HepG2 (cell line): ENCODE results near the gene TJP1. TPM values are rescaled to one million over a fixed set of nuclear protein-coding genes. Genes with fewer than 3 reads are reported as not detected.
A peak's percentile ranks its signal among the peaks of the same experiment; 100 is the strongest.

ENCODE experiments used
- ATAC-seq: fragments of 200-7000 bp; cut with Tn5 transposase; 3 replicates; pipeline ENCODE4 v1.9.1; 2020; ENCODE audit warnings: mild to moderate bottlenecking, moderate library complexity
- BruUV-seq: library from RNA; stranded (reverse); fragments of 400-500 nt; replicated peaks from 2 replicates; lab custom pipeline; 2021; lab: Mats Ljungman, UMichigan
- CTCF ChIA-PET: fragments of 300-600 bp; formaldehyde crosslinking; extraction: SDS; loops from one replicate; lab custom pipeline; 2021; ENCODE audit warnings: low total read pairs, inconsistent platforms, low intra/inter-chr PET ratio; lab: Yijun Ruan, JAX
- POLR2A ChIA-PET: fragments of 350-600 bp; sonication (Branson Sonifier 250); formaldehyde crosslinking; loops from one replicate; lab custom pipeline; 2020; ENCODE audit warnings: antibody characterized with exemption, inconsistent platforms; lab: Yijun Ruan, JAX
- DNase-seq: peaks from one replicate; pipeline ENCODE4 v3.0.0-alpha.2; 2015; ENCODE audit warnings: low spot score
- FAIRE-seq: peaks from 3 replicates; lab custom pipeline; 2011; peaks lifted over from hg19 to GRCh38; lab: Jason Lieb, UNC
- H2AFZ ChIP-seq: one replicate; pipeline ENCODE4 v1.6.1; 2011; ENCODE audit warnings: low read length, inconsistent platforms
- H3K27ac ChIP-seq: fragments of 300-600 bp; 3 replicates; pipeline ENCODE4 v1.8.0; 2011; ENCODE audit warnings: mixed run types, mild to moderate bottlenecking, mixed read lengths, low read length, inconsistent platforms; ENCODE audit not compliant: insufficient read depth; ENCODE audit errors: extremely low read length
- H3K27me3 ChIP-seq, 2 experiments: fragments of 200-600 bp in 1 of 2; 2 replicates in 1 of 2; 3 replicates in 1 of 2; pipeline versions ENCODE4 v1.6.0 to v1.8.0; 2011; ENCODE audit warnings: low read length in 2 of 2, mild to moderate bottlenecking in 2 of 2, moderate library complexity in 2 of 2, inconsistent platforms in 1 of 2; ENCODE audit not compliant: insufficient read depth in 2 of 2, control insufficient read depth in 1 of 2
- H3K36me3 ChIP-seq, 2 experiments: fragments of 200-600 bp in 1 of 2; replicated peaks in 1 of 2; 2 replicates in 1 of 2; 3 replicates in 1 of 2; pipeline versions ENCODE4 v1.5.1 to v1.8.0; 2011; ENCODE audit warnings: low read length in 2 of 2, inconsistent platforms in 1 of 2; ENCODE audit not compliant: insufficient read depth in 2 of 2, control insufficient read depth in 1 of 2
- H3K4me1 ChIP-seq: 2 replicates; pipeline ENCODE4 v1.5.1; 2012; ENCODE audit warnings: low read length, inconsistent platforms; ENCODE audit not compliant: insufficient read depth
- H3K4me2 ChIP-seq: 2 replicates; pipeline ENCODE4 v1.6.0; 2011; ENCODE audit warnings: low read depth, low read length, inconsistent platforms
- H3K4me3 ChIP-seq, 3 experiments: fragments of 200-600 bp in 1 of 3; sonication (generic), shearing (Covaris generic) in 1 of 3; replicated peaks in 1 of 3; 2 replicates each; pipeline ENCODE4 v1.5.1; 2011 to 2016; ENCODE audit warnings: low read length in 3 of 3, inconsistent platforms in 2 of 3, low read depth in 2 of 3, mild to moderate bottlenecking in 2 of 3, control low read depth in 1 of 3, mixed read lengths in 1 of 3; ENCODE audit not compliant: insufficient read depth in 1 of 3
- H3K79me2 ChIP-seq: one replicate; pipeline ENCODE4 v1.6.1; 2011; ENCODE audit warnings: low read length, inconsistent platforms; ENCODE audit not compliant: insufficient read depth
- H3K9ac ChIP-seq: 2 replicates; pipeline ENCODE4 v1.6.0; 2011; ENCODE audit warnings: mild to moderate bottlenecking, low read depth, low read length, inconsistent platforms; ENCODE audit not compliant: insufficient read depth
- H3K9me3 ChIP-seq: 2 replicates; pipeline ENCODE4 v1.5.1; 2012; ENCODE audit warnings: mild to moderate bottlenecking, low read length
- H4K20me1 ChIP-seq: 2 replicates; pipeline ENCODE4 v1.6.0; 2011; ENCODE audit warnings: inconsistent platforms, mild to moderate bottlenecking, low read length, moderate library complexity; ENCODE audit not compliant: insufficient read depth
- CEBPB ChIP-seq: IDR thresholded peaks from 2 replicates; pipeline ENCODE4 v1.6.1; 2011; ENCODE audit warnings: low read depth, low read length, improper control_type of control experiment, borderline replicate concordance
- HMG20B ChIP-seq: conservative IDR thresholded peaks from 2 replicates; pipeline ENCODE4 v1.6.1; 2016; ENCODE audit warnings: missing genetic modification reagents, missing compliant biosample characterization
- PRDM4 ChIP-seq: sonication (generic); formaldehyde crosslinking; IDR thresholded peaks from 2 replicates; pipeline ENCODE4 v1.9.0; 2021; ENCODE audit warnings: missing genetic modification reagents, borderline replicate concordance
- TCF7 ChIP-seq: sonication (generic); IDR thresholded peaks from 2 replicates; pipeline ENCODE4 v1.6.1; 2016; ENCODE audit warnings: antibody characterized with exemption, low read depth
- ZNF275 ChIP-seq: sonication (generic); formaldehyde crosslinking; IDR thresholded peaks from 2 replicates; pipeline ENCODE4 v1.8.0; 2022; ENCODE audit warnings: missing genetic modification reagents, mild to moderate bottlenecking, inconsistent platforms, borderline replicate concordance
- ZNF354B ChIP-seq: sonication (generic); formaldehyde crosslinking; IDR thresholded peaks from 2 replicates; pipeline ENCODE4 v1.8.0; 2022; ENCODE audit warnings: mild to moderate bottlenecking, missing genetic modification reagents
- WGBS: methylation state at CpG from one replicate; pipeline ENCODE4 v1.1.6; 2017; ENCODE audit warnings: low lambda C conversion rate; 5-methylcytosine and 5-hydroxymethylcytosine counted together
- in situ Hi-C: cut with HindIII; loops from 2 replicates; pipeline ENCODE4 v1.10.0; 2017; ENCODE audit warnings: low pct_unique_long_range_greater_than_20kb; ENCODE audit not compliant: extremely low pct_ligation_motif_present
- intact Hi-C: fragments of 100-400 bp; cut with micrococcal nuclease; formaldehyde crosslinking; loops from one replicate; pipeline ENCODE4 v1.10.0; 2022; ENCODE audit not compliant: unreplicated experiment
- polyA plus RNA-seq, 8 experiments: library from polyadenylated mRNA; depleted of rRNA in 3 of 8; stranded (reverse) in 7 of 8; unstranded in 1 of 8; fragments of >200 nt; fragmentation: Illumina TruSeq in 4 of 8; extraction: Trizol in 4 of 8; gene quantifications; 2 replicates each; pipeline versions ENCODE4 v1.2.1 to v1.2.3, GENCODE V29; 2011 to 2016; ENCODE audit warnings: low read depth in 4 of 8, missing spikeins in 1 of 8, mixed read lengths in 1 of 8; ENCODE audit not compliant: insufficient read depth in 1 of 8
- total RNA-seq, 5 experiments: library from RNA; depleted of rRNA; stranded (reverse); fragments of >200 nt; fragmentation: Illumina TruSeq; extraction: Trizol; gene quantifications; 2 replicates each; pipeline ENCODE4 v1.2.3, GENCODE V29; 2016; ENCODE audit warnings: low read depth in 1 of 5

Gene TJP1
- total and polyA plus RNA-seq, 2 of the 13 experiments (the other 11 are each of a cell fraction or from before 2014, with no cell fraction given), result 25.9 to 27.1 TPM

GRCh38 chr15:29753506-29753905, 68.8 kb downstream of the TJP1 start (continued):
- TF ChIP-seq PRDM4 (CRISPR knock-in tag) (no peak), ZNF354B (CRISPR knock-in tag) (no peak), ZNF275 (CRISPR knock-in tag) (no peak), HMG20B (no peak)

- no peak overlapping the region for H3K9ac ChIP-seq
- no peak overlapping the region for H3K27ac ChIP-seq
- TF ChIP-seq CEBPB (peak; percentile 20; the same call in 1 of the 2 replicates), TCF7 (no peak)
- H2AFZ ChIP-seq, result no peak overlapping the region
- no TSS peak for BruUV-seq
- H3K27me3 ChIP-seq, result no peaks in the 10 kb centered on the region
- H3K9me3 ChIP-seq, result no peaks in the 10 kb centered on the region
- H3K4me2 ChIP-seq, result no peak overlapping the region
- ATAC-seq (no peak), DNase-seq (no peak), FAIRE-seq (no peak)
- CTCF ChIA-PET, result no interaction called here
- H3K79me2 ChIP-seq, result no peaks in the 10 kb centered on the region
- no peak overlapping the region for H3K4me3 ChIP-seq
- WGBS, result 79% methylated on average over 2 of the region's 2 CpGs
- peaks cover 0 to 10% of the 10 kb centered on the region in 2 experiments; a peak in 2 of 5 replicates for H3K36me3 ChIP-seq
- POLR2A ChIA-PET, result no interaction called here
- intact Hi-C loops (no loop called here), in situ Hi-C loops (no loop called here)
- no peaks in the 10 kb centered on the region for H4K20me1 ChIP-seq
- H3K4me1 ChIP-seq, result no peaks in the 10 kb centered on the region
These were observed 71.5 kb downstream of the TJP1 start for GRCh38 chr15:29750754-29751153.
